ENCODE measurements around the gene CEP131. TPM values are rescaled to one million over a fixed set of nuclear protein-coding genes. Genes with fewer than 3 reads are reported as not detected.

The CEP131 gene
- polyA plus RNA-seq, 2 of the 4 experiments (the other 2 are of a cell fraction): 3.3 to 11.5 TPM

- no peak for FAIRE-seq
- no peak for ATAC-seq
Observed at GRCh38 chr17:81193051-81193410, 29.7 kb downstream of the CEP131 start.

GRCh38 chr17:81192386-81193050, 30.2 kb downstream of the CEP131 start:
- H3K9me3 ChIP-seq: no peaks in the 10 kb centered on the region
- no peak for TF ChIP-seq HMGXB4 (CRISPR knock-in tag; IDR thresholded peaks at IDR 0.05; ENCODE audit: borderline replicate concordance)
- no peak for TF ChIP-seq NR3C1 (IDR thresholded peaks at IDR 0.05)
- TF ChIP-seq HOXB5 (CRISPR knock-in tag; IDR thresholded peaks at IDR 0.05): no peak
- no peak for TF ChIP-seq JUN (IDR thresholded peaks at IDR 0.05)
- TF ChIP-seq KDM1A (IDR thresholded peaks at IDR 0.05; ENCODE audit: low read depth): no peak
- TF ChIP-seq MAFK (IDR thresholded peaks at IDR 0.05; ENCODE audit: partially characterized antibody): no peak
- TF ChIP-seq RCOR1 (IDR thresholded peaks at IDR 0.05; ENCODE audit: low read depth, low read length): no peak
- TF ChIP-seq RFX5 (IDR thresholded peaks at IDR 0.05): no peak
- no peak for TF ChIP-seq HOXA7 (CRISPR knock-in tag; IDR thresholded peaks at IDR 0.05)
- no peak for TF ChIP-seq CEBPB (IDR thresholded peaks at IDR 0.05)
- TF ChIP-seq ZNF302 (CRISPR knock-in tag; IDR thresholded peaks at IDR 0.05): no peak
- no peak for TF ChIP-seq PBX3 (IDR thresholded peaks at IDR 0.05)
- no peak for TF ChIP-seq ATOH8 (CRISPR knock-in tag; IDR thresholded peaks at IDR 0.05; ENCODE audit: low read depth)
- TF ChIP-seq TFCP2L1 (CRISPR knock-in tag; IDR thresholded peaks at IDR 0.05): no peak
- no peak for TF ChIP-seq MAX (IDR thresholded peaks at IDR 0.05)
- TF ChIP-seq ESRRA (IDR thresholded peaks at IDR 0.05; ENCODE audit: borderline replicate concordance, low read length): no peak
- TF ChIP-seq POLR2AphosphoS2 (conservative IDR thresholded peaks at IDR 0.05; ENCODE audit: low read length): no peak
- H3K27ac ChIP-seq: no peak overlapping the region
- H3K4me3 ChIP-seq: no peak overlapping the region
- WGBS (ENCODE audit: missing lambda C conversion rate): 86% methylated on average over 26 of the region's 34 CpGs
- H3K4me1 ChIP-seq: no peaks in the 10 kb centered on the region
- no peak for ATAC-seq
- no peak for DNase-seq (ENCODE audit: low read depth in 1 of 2, low spot score in 1 of 2)
- no peak for FAIRE-seq
- H3K4me2 ChIP-seq: no peak overlapping the region
- CTCF ChIA-PET: interaction anchor here (0.6 to 5.9 kb wide), 4 partner anchors 9 to 146 kb away, joined by 3 to 58 read pairs (median 8); no protein-coding TSS in a partner anchor
- POLR2A ChIA-PET: no interaction called here

More at GRCh38 chr17:81193051-81193410, 29.7 kb downstream of the CEP131 start:
- POLR2A ChIA-PET: no interaction called here
- no peak overlapping the region for H3K4me2 ChIP-seq
- no peak overlapping the region for H3K27ac ChIP-seq
- CTCF ChIA-PET: interaction anchor here (0.9 to 5.9 kb wide), 4 partner anchors 8 to 50 kb away, joined by 4 to 58 read pairs (median 8); no protein-coding TSS in a partner anchor
- no peaks in the 10 kb centered on the region for H3K9me3 ChIP-seq
- WGBS (ENCODE audit: missing lambda C conversion rate): 91% methylated on average over 14 of the region's 17 CpGs
- no peaks in the 10 kb centered on the region for H3K4me1 ChIP-seq
- no peak overlapping the region for H3K4me3 ChIP-seq
- no peak for TF ChIP-seq PHF8 (IDR thresholded peaks at IDR 0.05; ENCODE audit: borderline replicate concordance, low read depth)
- no peak for TF ChIP-seq ZSCAN20 (CRISPR knock-in tag; IDR thresholded peaks at IDR 0.05)
- TF ChIP-seq FOSB (CRISPR knock-in tag; IDR thresholded peaks at IDR 0.05): no peak
- TF ChIP-seq EHMT2 (IDR thresholded peaks at IDR 0.05; ENCODE audit: low read depth): no peak
- no peak for TF ChIP-seq CHD2 (IDR thresholded peaks at IDR 0.05; ENCODE audit: low read length, partially characterized antibody)
- TF ChIP-seq NFE2L2 (conservative IDR thresholded peaks at IDR 0.05; ENCODE audit: low read length): no peak
- no peak for TF ChIP-seq GATA3 (IDR thresholded peaks at IDR 0.05; ENCODE audit: borderline replicate concordance)
- DNase-seq (ENCODE audit: low read depth in 1 of 2, low spot score in 1 of 2): no peak

Data from A549 (cell line).